Right renal pelvis (tissue), 4 donors: ENCODE data around the gene UBASH3B. TPM values are rescaled to one million over a fixed set of nuclear protein-coding genes. Genes with fewer than 3 reads are reported as not detected.

Experiments
- polyA plus RNA-seq, 4 donors: library from polyadenylated mRNA; unstranded; fragments of 120-200 nt; gene quantifications; one replicate each; pipeline ENCODE4 v1.2.1, GENCODE V29; 2013; ENCODE audit not compliant: insufficient read length in 4 of 4

Gene UBASH3B
- polyA plus RNA-seq, 4 donors, result 7.3 to 9.0 (median 7.9) TPM

Other genes with a start within 250 kb of the UBASH3B start
- gene CRTAM, start 182.8 kb downstream of the UBASH3B start, polyA plus RNA-seq, result under 1 TPM in 1 of 4 donors, not detected in 3; 0.04 TPM
- gene JHY, start 227.0 kb downstream of the UBASH3B start, polyA plus RNA-seq, result 10 to 100 TPM; 10.5 to 14.0 (median 13.1) TPM